Esophagus muscularis mucosa (tissue), 4 donors: Measurements from ENCODE around the gene CTR9. TPM values are rescaled to one million over a fixed set of nuclear protein-coding genes. Genes with fewer than 3 reads are reported as not detected.

Experiments used
- DNase-seq: peaks from one replicate; pipeline ENCODE4 v3.0.0-alpha.2; 2017; ENCODE audit errors: extremely low spot score
- H3K27ac ChIP-seq, 4 donors: fragments of 200-600 bp; sonication (generic); replicated peaks in 1 of 4; 1 replicate in 3 of 4; 2 replicates in 1 of 4; pipeline ENCODE4 v1.5.1; 2016 to 2019; ENCODE audit warnings: mild to moderate bottlenecking in 1 of 4
- H3K27me3 ChIP-seq, 4 donors: fragments of 200-600 bp; sonication (generic); one replicate each; pipeline versions ENCODE4 v1.5.1 to v1.6.0; 2016 to 2019
- H3K36me3 ChIP-seq, 4 donors: fragments of 200-600 bp; sonication (generic); one replicate each; pipeline ENCODE4 v1.5.1; 2016 to 2019
- H3K4me1 ChIP-seq, 4 donors: fragments of 200-600 bp; sonication (generic); one replicate each; pipeline ENCODE4 v1.5.1; 2016 to 2019
- H3K4me3 ChIP-seq, 4 donors: fragments of 200-600 bp; sonication (generic); 1 replicate in 2 of 4; 2 replicates in 2 of 4; pipeline ENCODE4 v1.5.1; 2016 to 2019; ENCODE audit warnings: mild to moderate bottlenecking in 4 of 4, moderate library complexity in 1 of 4
- H3K9me3 ChIP-seq, 4 donors: fragments of 200-600 bp; sonication (generic); 1 replicate in 3 of 4; 2 replicates in 1 of 4; pipeline ENCODE4 v1.5.1; 2016 to 2019
- EP300 ChIP-seq: sonication (generic); formaldehyde crosslinking; IDR thresholded peaks from one replicate; pipeline ENCODE4 v1.6.1; 2017; ENCODE audit warnings: antibody characterized with exemption
- POLR2A ChIP-seq: fragments of 450-650 bp; IDR thresholded peaks from one replicate; pipeline ENCODE4 v1.6.1; 2017; ENCODE audit warnings: antibody characterized with exemption, moderate library complexity, mild to moderate bottlenecking, low read depth
- POLR2AphosphoS5 ChIP-seq, 2 donors: sonication (generic); formaldehyde crosslinking; IDR thresholded peaks; one replicate each; pipeline ENCODE4 v1.6.1; 2017; ENCODE audit warnings: antibody characterized with exemption in 2 of 2
- WGBS: methylation state at CpG from one replicate; pipeline ENCODE4 v1.1.5; 2018; 5-methylcytosine and 5-hydroxymethylcytosine counted together
- intact Hi-C: fragments of 100-400 bp; cut with DNase I; formaldehyde crosslinking; loops from one replicate; pipeline ENCODE4 v1.15.1; 2023
- total RNA-seq, 4 donors: library from RNA; depleted of rRNA; stranded (reverse); fragments of >200 nt; gene quantifications; one replicate each; pipeline versions ENCODE4 v1.1.0 to v1.2.1, GENCODE V29; 2016
- TF ChIP-seq, protein P1 (sequence below), 3 experiments: fragments of 200-600 bp in 2 of 3; fragments of 450-650 bp in 1 of 3; sonication (generic) in 2 of 3; IDR thresholded peaks; one replicate each; pipeline ENCODE4 v1.5.1; 2017 to 2019; ENCODE audit warnings: antibody characterized with exemption in 3 of 3, mild to moderate bottlenecking in 2 of 3, moderate library complexity in 1 of 3

CTR9 gene
- total RNA-seq, 4 donors from 2014 or later: 17.9 to 26.6 (median 19.4) TPM

DNA sequence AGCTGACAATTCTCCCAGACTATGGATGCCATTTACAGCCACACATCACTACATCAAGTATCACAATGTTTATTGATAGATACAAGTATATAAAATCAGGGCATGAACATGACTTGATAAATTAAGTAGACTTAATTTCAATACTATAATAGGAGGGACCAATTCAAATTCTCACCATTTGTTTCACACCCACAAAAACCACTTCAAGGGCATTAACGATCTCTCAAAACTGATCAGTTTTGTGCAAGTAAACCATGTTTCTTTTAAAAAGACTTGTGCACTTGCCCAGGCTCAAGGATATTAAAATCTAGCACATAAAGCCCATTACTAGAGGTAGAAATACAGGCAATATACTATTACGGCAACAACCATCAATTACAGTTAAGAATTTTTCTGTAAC is 46.0 kb downstream of the CTR9 start:
- 88% methylated on average over 2 of the region's 2 CpGs for WGBS
- no peaks in the 10 kb centered on the region for H3K27me3 ChIP-seq
- intact Hi-C loops: no loop called here

DNA sequence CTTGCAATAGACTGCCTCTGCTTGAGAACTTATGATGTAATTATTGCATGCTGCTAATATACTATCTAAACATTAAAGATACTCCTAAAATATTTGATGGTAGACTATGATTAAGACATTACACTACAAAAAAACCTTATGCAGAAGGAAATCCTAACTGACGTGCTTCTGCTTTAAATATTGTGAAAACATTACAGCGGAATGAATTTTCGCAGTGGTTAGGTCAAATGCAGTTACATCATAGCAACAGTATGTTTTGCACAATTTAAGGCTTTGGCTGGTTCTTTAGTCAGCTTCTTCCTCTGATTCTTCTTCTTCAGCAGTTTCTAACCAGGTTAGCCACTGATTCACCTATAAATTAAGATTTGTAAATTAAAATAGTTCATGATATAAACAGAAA is 46.5 kb downstream of the CTR9 start:
- peak; percentile 2 for DNase-seq
- Histone ChIP-seq H3K27ac (no peak overlapping the region), H3K27me3 (no peaks in the 10 kb centered on the region), H3K9me3 (no peaks in the 10 kb centered on the region), H3K4me1 (peaks cover 13 to 43% (median 25%) of the 10 kb centered on the region in 4 donors), H3K36me3 (peaks cover 57 to 71% (median 67%) of the 10 kb centered on the region in 4 donors), H3K4me3 (no peak overlapping the region)
- TF ChIP-seq EP300 (no peak), POLR2AphosphoS5 (IDR thresholded peaks at IDR 0.05) (no peak), POLR2A (no peak)
- TF ChIP-seq, protein P1, sequence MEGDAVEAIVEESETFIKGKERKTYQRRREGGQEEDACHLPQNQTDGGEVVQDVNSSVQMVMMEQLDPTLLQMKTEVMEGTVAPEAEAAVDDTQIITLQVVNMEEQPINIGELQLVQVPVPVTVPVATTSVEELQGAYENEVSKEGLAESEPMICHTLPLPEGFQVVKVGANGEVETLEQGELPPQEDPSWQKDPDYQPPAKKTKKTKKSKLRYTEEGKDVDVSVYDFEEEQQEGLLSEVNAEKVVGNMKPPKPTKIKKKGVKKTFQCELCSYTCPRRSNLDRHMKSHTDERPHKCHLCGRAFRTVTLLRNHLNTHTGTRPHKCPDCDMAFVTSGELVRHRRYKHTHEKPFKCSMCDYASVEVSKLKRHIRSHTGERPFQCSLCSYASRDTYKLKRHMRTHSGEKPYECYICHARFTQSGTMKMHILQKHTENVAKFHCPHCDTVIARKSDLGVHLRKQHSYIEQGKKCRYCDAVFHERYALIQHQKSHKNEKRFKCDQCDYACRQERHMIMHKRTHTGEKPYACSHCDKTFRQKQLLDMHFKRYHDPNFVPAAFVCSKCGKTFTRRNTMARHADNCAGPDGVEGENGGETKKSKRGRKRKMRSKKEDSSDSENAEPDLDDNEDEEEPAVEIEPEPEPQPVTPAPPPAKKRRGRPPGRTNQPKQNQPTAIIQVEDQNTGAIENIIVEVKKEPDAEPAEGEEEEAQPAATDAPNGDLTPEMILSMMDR (IDR thresholded peaks at IDR 0.05): no peak
- intact Hi-C loops: no loop called here
- WGBS: 70% methylated on average over 3 of the region's 3 CpGs

More for the DNA sequence above, 46.0 kb downstream of the CTR9 start:
- no peak for TF ChIP-seq EP300
- TF ChIP-seq, protein P1 (IDR thresholded peaks at IDR 0.05): no peak
- TF ChIP-seq POLR2AphosphoS5 (IDR thresholded peaks at IDR 0.05): no peak
- no peak for TF ChIP-seq POLR2A
- Histone ChIP-seq H3K9me3 (no peaks in the 10 kb centered on the region), H3K4me1 (peaks cover 12 to 41% (median 24%) of the 10 kb centered on the region in 4 donors), H3K27ac (no peak overlapping the region), H3K4me3 (no peak overlapping the region), H3K36me3 (peaks cover 52 to 65% (median 62%) of the 10 kb centered on the region in 4 donors)
- peak; percentile 0 for DNase-seq

DNA sequence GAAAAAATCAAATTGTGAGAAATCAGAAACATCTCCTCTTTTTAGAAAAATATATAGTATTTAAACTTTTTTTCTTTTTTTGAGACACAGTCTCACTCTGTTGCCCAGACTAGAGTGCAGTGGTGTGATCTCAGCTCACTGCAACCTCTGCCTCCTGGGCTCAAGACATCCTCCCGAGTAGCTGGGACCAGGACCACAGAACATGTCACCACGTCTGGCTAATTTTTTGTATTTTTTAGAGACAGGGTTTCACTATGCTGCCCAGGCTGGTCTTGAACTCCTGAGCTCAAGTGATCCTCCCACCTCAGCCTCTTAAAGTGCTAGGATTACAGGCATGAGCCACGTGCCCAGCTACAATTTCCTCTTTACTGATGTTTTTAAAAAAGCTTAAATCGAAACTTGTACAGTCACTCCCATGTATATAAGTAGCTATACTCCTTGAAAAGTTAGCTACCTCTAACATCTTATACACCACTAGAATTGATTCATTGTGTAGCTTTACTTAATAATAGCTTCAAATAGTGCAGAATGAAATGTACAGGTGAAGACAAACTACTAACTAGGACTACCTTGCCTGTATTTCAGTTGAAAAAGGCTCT is 47.4 kb downstream of the CTR9 start:
- TF ChIP-seq, protein P1 (IDR thresholded peaks at IDR 0.05): no peak
- TF ChIP-seq EP300: no peak
- TF ChIP-seq POLR2AphosphoS5 (IDR thresholded peaks at IDR 0.05): no peak
- no peak for TF ChIP-seq POLR2A
- Histone ChIP-seq H3K4me1 (peaks cover 11 to 45% (median 25%) of the 10 kb centered on the region in 4 donors), H3K4me3 (no peak overlapping the region), H3K27ac (no peak overlapping the region), H3K36me3 (peaks cover 66 to 80% (median 76%) of the 10 kb centered on the region in 4 donors), H3K27me3 (no peaks in the 10 kb centered on the region), H3K9me3 (no peaks in the 10 kb centered on the region)
- peak; percentile 31 for DNase-seq
- intact Hi-C loops: no loop called here
- WGBS: 62% methylated on average over 4 of the region's 4 CpGs

DNA sequence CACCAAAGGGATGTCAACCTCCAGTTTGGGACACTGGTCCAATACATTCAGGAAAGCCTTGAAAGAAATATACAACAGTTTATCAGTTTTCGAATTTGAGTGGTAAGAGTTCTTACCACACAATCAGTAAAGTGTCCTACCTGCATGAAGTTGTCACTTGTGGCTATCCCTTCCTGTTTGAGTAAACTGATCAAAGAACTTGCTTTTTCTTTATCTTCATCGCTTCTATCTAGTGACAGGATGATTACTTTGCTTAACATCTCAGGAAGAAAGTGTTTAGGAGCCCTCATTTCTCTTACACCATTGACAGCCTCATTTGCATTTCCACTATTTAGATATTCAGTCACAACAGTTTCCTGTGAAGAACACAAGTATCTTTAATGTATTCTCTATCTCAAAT is 49.2 kb downstream of the CTR9 start:
- Histone ChIP-seq H3K4me1 (peaks cover 27 to 64% (median 40%) of the 10 kb centered on the region in 4 donors), H3K27ac (no peak overlapping the region), H3K9me3 (no peaks in the 10 kb centered on the region), H3K36me3 (peaks cover 84 to 98% (median 95%) of the 10 kb centered on the region in 4 donors), H3K27me3 (no peaks in the 10 kb centered on the region), H3K4me3 (no peak overlapping the region)
- WGBS: 94% methylated on average over 2 of the region's 2 CpGs
- DNase-seq: no peak
- TF ChIP-seq POLR2AphosphoS5 (IDR thresholded peaks at IDR 0.05) (no peak), EP300 (no peak), POLR2A (no peak)
- TF ChIP-seq, protein P1 (IDR thresholded peaks at IDR 0.05): no peak
- intact Hi-C loops: no loop called here

DNA sequence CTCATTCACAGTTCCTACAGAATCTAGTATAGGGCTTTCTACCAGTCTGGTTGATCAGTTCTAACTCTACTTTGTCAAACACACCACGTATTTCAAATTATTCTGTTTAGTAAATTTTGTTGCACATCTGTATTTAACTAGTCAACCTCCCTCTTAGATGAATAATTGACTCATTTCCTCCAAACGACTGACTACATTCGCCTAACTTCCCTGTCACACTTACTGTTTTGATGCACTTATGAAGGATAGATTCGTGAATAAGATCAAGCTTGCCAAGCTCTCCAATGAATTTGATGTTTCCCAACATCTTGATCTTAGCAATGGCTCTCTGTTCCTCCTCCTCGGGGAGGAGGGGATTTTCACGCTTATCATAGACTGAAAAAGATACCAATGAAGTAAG is 52.6 kb downstream of the CTR9 start:
- no peak for DNase-seq
- Histone ChIP-seq H3K4me3 (no peak overlapping the region), H3K4me1 (peaks cover 46 to 78% (median 56%) of the 10 kb centered on the region in 4 donors), H3K27ac (no peak overlapping the region), H3K9me3 (no peaks in the 10 kb centered on the region), H3K27me3 (no peaks in the 10 kb centered on the region), H3K36me3 (peaks cover 82 to 88% (median 83%) of the 10 kb centered on the region in 4 donors)
- 62% methylated on average over 6 of the region's 6 CpGs for WGBS
- intact Hi-C loops: no loop called here
- TF ChIP-seq, protein P1 (IDR thresholded peaks at IDR 0.05): no peak
- TF ChIP-seq POLR2A: no peak
- TF ChIP-seq EP300: no peak
